Testis (tissue), 3 donors: Measurements from ENCODE around the gene KNL1. TPM values are rescaled to one million over a fixed set of nuclear protein-coding genes. Genes with fewer than 3 reads are reported as not detected.

ENCODE experiments used
- DNase-seq: peaks from one replicate; pipeline ENCODE4 v3.0.0-alpha.2; 2019
- H3K27ac ChIP-seq, 2 donors: fragments of 200-600 bp; sonication (generic); one replicate each; pipeline ENCODE4 v1.5.1; 2019
- H3K27me3 ChIP-seq: fragments of 200-600 bp; sonication (generic); one replicate; pipeline ENCODE4 v1.5.1; 2019
- H3K36me3 ChIP-seq: fragments of 200-600 bp; sonication (generic); one replicate; pipeline ENCODE4 v1.5.1; 2017; ENCODE audit warnings: low read depth; ENCODE audit errors: missing control alignments
- H3K4me1 ChIP-seq: fragments of 200-600 bp; sonication (generic); one replicate; pipeline ENCODE4 v1.5.1; 2019
- H3K4me3 ChIP-seq, 2 donors: fragments of 200-600 bp; sonication (generic); one replicate each; pipeline ENCODE4 v1.5.1; 2017 to 2019
- H3K9me3 ChIP-seq: fragments of 200-600 bp; sonication (generic); one replicate; pipeline ENCODE4 v1.5.1; 2017
- POLR2A ChIP-seq: fragments of 450-650 bp; IDR thresholded peaks from one replicate; pipeline ENCODE4 v1.6.1; 2017; ENCODE audit warnings: antibody characterized with exemption, mild to moderate bottlenecking, moderate library complexity
- WGBS, 2 donors: methylation state at CpG; one replicate each; pipeline ENCODE4 v1.1.5; 2018; 5-methylcytosine and 5-hydroxymethylcytosine counted together
- intact Hi-C: fragments of 100-400 bp; cut with DNase I; formaldehyde crosslinking; loops from one replicate; pipeline ENCODE4 v1.15.1; 2023; ENCODE audit warnings: low total_unique reads
- polyA plus RNA-seq: library from polyadenylated mRNA; stranded (reverse); fragments of 350-450 nt; fragmentation: Illumina TruSeq; extraction: RNeasy Lipid Tissue Mini Kit (QIAGEN cat#74804); gene quantifications from one replicate; pipeline ENCODE4 v1.2.3, GENCODE V29; 2014; ENCODE audit warnings: low read depth, low replicate concordance; ENCODE audit not compliant: insufficient read depth
- total RNA-seq, 2 donors: library from RNA; depleted of rRNA; stranded (reverse); fragments of >200 nt; gene quantifications; one replicate each; pipeline ENCODE4 v1.2.3, GENCODE V29; 2016
- TF ChIP-seq, protein P1 (sequence below), 3 experiments: fragments of 450-650 bp in 2 of 3; fragments of 200-600 bp in 1 of 3; sonication (generic) in 1 of 3; IDR thresholded peaks; one replicate each; pipeline ENCODE4 v1.5.1; 2016 to 2019; ENCODE audit warnings: antibody characterized with exemption in 3 of 3, mild to moderate bottlenecking in 2 of 3, moderate library complexity in 1 of 3

The KNL1 gene
- total and polyA plus RNA-seq, 3 donors from 2014 or later: 28.7 to 66.0 (median 50.9) TPM

GRCh38 chr15:40550341-40551037 lies 43.6 kb upstream of the KNL1 start:
- no peak overlapping the region for H3K27ac ChIP-seq
- no peaks in the 10 kb centered on the region for H3K9me3 ChIP-seq
- WGBS, 2 donors: 87 to 97% methylated on average over 6 of the region's 6 CpGs
- no peaks in the 10 kb centered on the region for H3K27me3 ChIP-seq
- no peaks in the 10 kb centered on the region for H3K4me1 ChIP-seq
- no peak overlapping the region for H3K4me3 ChIP-seq
- TF ChIP-seq POLR2A: no peak
- TF ChIP-seq, protein P1, sequence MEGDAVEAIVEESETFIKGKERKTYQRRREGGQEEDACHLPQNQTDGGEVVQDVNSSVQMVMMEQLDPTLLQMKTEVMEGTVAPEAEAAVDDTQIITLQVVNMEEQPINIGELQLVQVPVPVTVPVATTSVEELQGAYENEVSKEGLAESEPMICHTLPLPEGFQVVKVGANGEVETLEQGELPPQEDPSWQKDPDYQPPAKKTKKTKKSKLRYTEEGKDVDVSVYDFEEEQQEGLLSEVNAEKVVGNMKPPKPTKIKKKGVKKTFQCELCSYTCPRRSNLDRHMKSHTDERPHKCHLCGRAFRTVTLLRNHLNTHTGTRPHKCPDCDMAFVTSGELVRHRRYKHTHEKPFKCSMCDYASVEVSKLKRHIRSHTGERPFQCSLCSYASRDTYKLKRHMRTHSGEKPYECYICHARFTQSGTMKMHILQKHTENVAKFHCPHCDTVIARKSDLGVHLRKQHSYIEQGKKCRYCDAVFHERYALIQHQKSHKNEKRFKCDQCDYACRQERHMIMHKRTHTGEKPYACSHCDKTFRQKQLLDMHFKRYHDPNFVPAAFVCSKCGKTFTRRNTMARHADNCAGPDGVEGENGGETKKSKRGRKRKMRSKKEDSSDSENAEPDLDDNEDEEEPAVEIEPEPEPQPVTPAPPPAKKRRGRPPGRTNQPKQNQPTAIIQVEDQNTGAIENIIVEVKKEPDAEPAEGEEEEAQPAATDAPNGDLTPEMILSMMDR (IDR thresholded peaks at IDR 0.05): no peak
- DNase-seq: no peak
- intact Hi-C loops: no loop called here
- H3K36me3 ChIP-seq: no peaks in the 10 kb centered on the region

GRCh38 chr15:40554161-40554525 lies 39.9 kb upstream of the KNL1 start:
- H3K27ac ChIP-seq: no peak overlapping the region
- no peaks in the 10 kb centered on the region for H3K27me3 ChIP-seq
- intact Hi-C loops: no loop called here
- TF ChIP-seq, protein P1 (IDR thresholded peaks at IDR 0.05): no peak
- TF ChIP-seq POLR2A: no peak
- H3K9me3 ChIP-seq: no peaks in the 10 kb centered on the region
- no peak overlapping the region for H3K4me3 ChIP-seq
- no peaks in the 10 kb centered on the region for H3K36me3 ChIP-seq
- no peaks in the 10 kb centered on the region for H3K4me1 ChIP-seq
- DNase-seq: no peak
- WGBS, 2 donors: 55 to 81% methylated on average over 4 of the region's 4 CpGs

- Histone ChIP-seq H3K4me3 (no peak overlapping the region), H3K4me1 (no peaks in the 10 kb centered on the region), H3K27me3 (no peaks in the 10 kb centered on the region), H3K9me3 (no peaks in the 10 kb centered on the region), H3K27ac (no peak overlapping the region), H3K36me3 (no peaks in the 10 kb centered on the region)
- no peak for TF ChIP-seq POLR2A
- TF ChIP-seq, protein P1 (IDR thresholded peaks at IDR 0.05): no peak
- no peak for DNase-seq
- intact Hi-C loops: no loop called here
- WGBS, 2 donors: 100% methylated on average over 2 of the region's 2 CpGs
These were observed 38.2 kb upstream of the KNL1 start for GRCh38 chr15:40555876-40556275.

GRCh38 chr15:40558952-40559742 lies 34.9 kb upstream of the KNL1 start:
- TF ChIP-seq POLR2A: no peak
- TF ChIP-seq, protein P1 (IDR thresholded peaks at IDR 0.05): no peak
- Histone ChIP-seq H3K4me1 (peaks cover 17% of the 10 kb centered on the region), H3K27ac (no peak overlapping the region), H3K4me3 (no peak overlapping the region), H3K36me3 (no peaks in the 10 kb centered on the region), H3K9me3 (no peaks in the 10 kb centered on the region), H3K27me3 (no peaks in the 10 kb centered on the region)
- intact Hi-C loops: no loop called here
- no peak for DNase-seq
- 61 to 75% methylated on average over 6 of the region's 6 CpGs for WGBS, 2 donors
